ENCODE data around the gene ZNF691.
"Not testable (repeated sequence)": the region's sequence is repeated elsewhere in the genome, so short reads cannot be mapped to it uniquely, and the experiment has no call there.

Gene ZNF691

GRCh38 chr1:42846257-42847110 is at the start of gene ZNF691:
TSS of gene ZNF691 (plus strand) at chr1:42846613. CDS start at chr1:42849659, 3,046 bp downstream.
- peak; percentile 97 for DNase-seq

- no peak for DNase-seq
Observed at GRCh38 chr1:42797414-42797813, 49.0 kb upstream of the ZNF691 start.

GRCh38 chr1:42797979-42798378 is 48.4 kb upstream of the ZNF691 start:
- DNase-seq, result no peak

GRCh38 chr1:42801832-42802473 is 44.5 kb upstream of the ZNF691 start:
- DNase-seq, result no peak

GRCh38 chr1:42806171-42806570 is 40.2 kb upstream of the ZNF691 start:
- no peak for DNase-seq

- no peak for DNase-seq
Observed at GRCh38 chr1:42806593-42806992, 39.8 kb upstream of the ZNF691 start.

- DNase-seq, result peak; percentile 92
Observed at GRCh38 chr1:42807056-42807668, 39.3 kb upstream of the ZNF691 start.

- DNase-seq, result not testable (repeated sequence)
Observed at GRCh38 chr1:42814815-42815214, 31.6 kb upstream of the ZNF691 start.

- peak; percentile 52 for DNase-seq
Observed at GRCh38 chr1:42815941-42816584, 30.4 kb upstream of the ZNF691 start.

GRCh38 chr1:42816585-42817439 is 29.6 kb upstream of the ZNF691 start, which contains the start of the genes ERMAP and SVBP:
TSS of gene ERMAP (plus strand) at chr1:42817122. CDS start at chr1:42830449, 13,327 bp downstream.
TSS of gene SVBP (minus strand) at chr1:42817397. CDS start at chr1:42816544, 853 bp downstream.
- DNase-seq, result peak; percentile 89

GRCh38 chr1:42817440-42817767 is 29.0 kb upstream of the ZNF691 start:
- no peak for DNase-seq

- DNase-seq, result no peak
Observed at GRCh38 chr1:42817976-42818375, 28.4 kb upstream of the ZNF691 start.

- DNase-seq, result no peak
Observed at GRCh38 chr1:42820813-42821212, 25.6 kb upstream of the ZNF691 start.

- DNase-seq, result no peak
Observed at GRCh38 chr1:42821690-42822089, 24.7 kb upstream of the ZNF691 start.

GRCh38 chr1:42822800-42823392 is 23.5 kb upstream of the ZNF691 start:
- no peak for DNase-seq

- DNase-seq, result no peak
Observed at GRCh38 chr1:42824481-42825035, 21.9 kb upstream of the ZNF691 start.

- DNase-seq, result no peak
Observed at GRCh38 chr1:42825036-42825851, 21.2 kb upstream of the ZNF691 start.

GRCh38 chr1:42830631-42831030 is 15.8 kb upstream of the ZNF691 start:
- DNase-seq, result no peak

- DNase-seq, result no peak
Observed at GRCh38 chr1:42831273-42831672, 15.1 kb upstream of the ZNF691 start.

- DNase-seq, result no peak
Observed at GRCh38 chr1:42832641-42833240, 13.7 kb upstream of the ZNF691 start.
